Astrocyte of the spinal cord (primary cell): Measurements from ENCODE around the gene SLC9A7.

Source experiments
- DNase-seq: peaks from one replicate; pipeline ENCODE4 v3.0.0; 2011; ENCODE audit warnings: low read depth, low spot score
- H3K4me3 ChIP-seq: 2 replicates; pipeline ENCODE4 v1.5.1; 2011; ENCODE audit warnings: low read depth, mild to moderate bottlenecking, low read length, moderate library complexity
- CTCF ChIP-seq: IDR thresholded peaks from 2 replicates; pipeline ENCODE4 v1.5.1; 2012; ENCODE audit warnings: low read depth, mild to moderate bottlenecking, low read length, inconsistent platforms
- in situ Hi-C: cut with HindIII; loops from 2 replicates; pipeline ENCODE4 v1.10.0; 2017; ENCODE audit warnings: low sequenced_read_pairs

The SLC9A7 gene

GRCh38 chrX:46624090-46624786, 134.7 kb downstream of the SLC9A7 start:
- no peak for TF ChIP-seq CTCF
- in situ Hi-C loops: no loop called here
- no peak overlapping the region for H3K4me3 ChIP-seq
- no peak for DNase-seq

GRCh38 chrX:46621572-46621971, 137.3 kb downstream of the SLC9A7 start:
- in situ Hi-C loops: no loop called here
- no peak for DNase-seq
- no peak overlapping the region for H3K4me3 ChIP-seq
- no peak for TF ChIP-seq CTCF

GRCh38 chrX:46620505-46620904, 138.4 kb downstream of the SLC9A7 start:
- H3K4me3 ChIP-seq: no peak overlapping the region
- TF ChIP-seq CTCF: no peak
- no peak for DNase-seq
- in situ Hi-C loops: no loop called here

- no peak overlapping the region for H3K4me3 ChIP-seq
- no peak for DNase-seq
- in situ Hi-C loops: no loop called here
- TF ChIP-seq CTCF: no peak
These were observed 140.0 kb downstream of the SLC9A7 start for GRCh38 chrX:46618947-46619346.

- in situ Hi-C loops: no loop called here
- TF ChIP-seq CTCF: no peak
- H3K4me3 ChIP-seq: no peak overlapping the region
- no peak for DNase-seq
These were observed 141.0 kb downstream of the SLC9A7 start for GRCh38 chrX:46617906-46618305.

- TF ChIP-seq CTCF: no peak
- DNase-seq: no peak
- H3K4me3 ChIP-seq: no peak overlapping the region
- in situ Hi-C loops: no loop called here
These were observed 147.1 kb downstream of the SLC9A7 start for GRCh38 chrX:46611658-46612362.
